Tibial nerve (tissue), 4 donors: ENCODE results near the gene CAMKK2. TPM values are rescaled to one million over a fixed set of nuclear protein-coding genes. Genes with fewer than 3 reads are reported as not detected.

Source experiments
- DNase-seq, 2 donors: peaks; one replicate each; pipeline ENCODE4 v3.0.0-alpha.2; 2019; ENCODE audit warnings: low spot score in 2 of 2
- H3K27ac ChIP-seq, 4 donors: fragments of 200-600 bp; sonication (generic) in 3 of 4; one replicate each; pipeline ENCODE4 v1.5.1; 2017 to 2019; ENCODE audit warnings: mild to moderate bottlenecking in 1 of 4
- H3K27me3 ChIP-seq, 2 donors: fragments of 200-600 bp; sonication (generic) in 1 of 2; one replicate each; pipeline versions ENCODE4 v1.5.1 to v1.6.0; 2017 to 2019
- H3K36me3 ChIP-seq, 3 donors: fragments of 200-600 bp; sonication (generic); one replicate each; pipeline ENCODE4 v1.5.1; 2018 to 2019
- H3K4me1 ChIP-seq, 4 donors: fragments of 200-600 bp; sonication (generic) in 3 of 4; one replicate each; pipeline ENCODE4 v1.5.1; 2017 to 2019
- H3K4me3 ChIP-seq, 4 donors: fragments of 200-600 bp; sonication (generic) in 3 of 4; one replicate each; pipeline ENCODE4 v1.5.1; 2017 to 2019; ENCODE audit warnings: mild to moderate bottlenecking in 1 of 4, moderate library complexity in 1 of 4
- H3K9me3 ChIP-seq, 4 donors: fragments of 200-600 bp; sonication (generic) in 3 of 4; one replicate each; pipeline ENCODE4 v1.5.1; 2017 to 2019
- EP300 ChIP-seq, 2 donors: sonication (generic); formaldehyde crosslinking; IDR thresholded peaks; one replicate each; pipeline ENCODE4 v1.6.1; 2017; ENCODE audit warnings: antibody characterized with exemption in 2 of 2, mild to moderate bottlenecking in 1 of 2
- POLR2A ChIP-seq, 2 donors: fragments of 450-650 bp; IDR thresholded peaks; one replicate each; pipeline ENCODE4 v1.6.1; 2017; ENCODE audit warnings: antibody characterized with exemption in 2 of 2, mild to moderate bottlenecking in 2 of 2, moderate library complexity in 2 of 2
- WGBS, 2 donors: methylation state at CpG; one replicate each; pipeline ENCODE4 v1.1.5; 2018; 5-methylcytosine and 5-hydroxymethylcytosine counted together
- total RNA-seq, 4 donors: library from RNA; depleted of rRNA; stranded (reverse); fragments of >200 nt; gene quantifications; one replicate each; pipeline ENCODE4 v1.1.0, GENCODE V29; 2016
- TF ChIP-seq, protein P1 (sequence below), 5 experiments: fragments of 200-600 bp in 3 of 5; fragments of 450-650 bp in 2 of 5; sonication (generic) in 3 of 5; IDR thresholded peaks; one replicate each; pipeline ENCODE4 v1.5.1; 2016 to 2019; ENCODE audit warnings: antibody characterized with exemption in 5 of 5, mild to moderate bottlenecking in 3 of 5, moderate library complexity in 2 of 5

The CAMKK2 gene
- total RNA-seq, 4 donors from 2014 or later, result 31.0 to 39.9 (median 32.9) TPM

DNA sequence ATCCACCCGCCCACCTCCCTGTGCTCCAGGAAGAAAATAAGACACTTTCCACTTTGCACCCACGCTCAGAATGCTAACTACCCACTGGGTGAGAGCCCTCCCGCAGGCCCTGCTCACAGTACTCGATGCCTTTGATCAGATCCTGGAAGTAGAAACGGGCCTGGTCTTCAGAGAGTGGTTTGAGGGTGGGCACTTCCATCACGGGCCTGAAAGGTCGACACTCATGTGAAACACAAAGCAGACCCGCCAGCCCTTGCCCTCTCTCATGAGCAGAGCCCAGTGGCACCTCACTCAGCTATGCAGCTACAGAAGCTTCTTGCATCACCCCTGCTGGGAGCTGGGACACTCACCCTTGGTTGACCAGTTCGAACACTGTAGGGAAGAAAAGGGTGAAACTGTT lies 41.1 kb downstream of the CAMKK2 start:
- DNase-seq, result no peak
- WGBS, 2 donors, result 82 to 92% methylated on average over 9 of the region's 9 CpGs
- no peaks in the 10 kb centered on the region for H3K9me3 ChIP-seq
- peaks cover 0 to 94% (median 0%) of the 10 kb centered on the region in 3 donors for H3K36me3 ChIP-seq
- no peak overlapping the region for H3K4me3 ChIP-seq
- no peaks in the 10 kb centered on the region for H3K4me1 ChIP-seq
- H3K27ac ChIP-seq, result no peak overlapping the region
- TF ChIP-seq EP300 (IDR thresholded peaks at IDR 0.05) (no peak), POLR2A (IDR thresholded peaks at IDR 0.05) (no peak)
- TF ChIP-seq, protein P1, sequence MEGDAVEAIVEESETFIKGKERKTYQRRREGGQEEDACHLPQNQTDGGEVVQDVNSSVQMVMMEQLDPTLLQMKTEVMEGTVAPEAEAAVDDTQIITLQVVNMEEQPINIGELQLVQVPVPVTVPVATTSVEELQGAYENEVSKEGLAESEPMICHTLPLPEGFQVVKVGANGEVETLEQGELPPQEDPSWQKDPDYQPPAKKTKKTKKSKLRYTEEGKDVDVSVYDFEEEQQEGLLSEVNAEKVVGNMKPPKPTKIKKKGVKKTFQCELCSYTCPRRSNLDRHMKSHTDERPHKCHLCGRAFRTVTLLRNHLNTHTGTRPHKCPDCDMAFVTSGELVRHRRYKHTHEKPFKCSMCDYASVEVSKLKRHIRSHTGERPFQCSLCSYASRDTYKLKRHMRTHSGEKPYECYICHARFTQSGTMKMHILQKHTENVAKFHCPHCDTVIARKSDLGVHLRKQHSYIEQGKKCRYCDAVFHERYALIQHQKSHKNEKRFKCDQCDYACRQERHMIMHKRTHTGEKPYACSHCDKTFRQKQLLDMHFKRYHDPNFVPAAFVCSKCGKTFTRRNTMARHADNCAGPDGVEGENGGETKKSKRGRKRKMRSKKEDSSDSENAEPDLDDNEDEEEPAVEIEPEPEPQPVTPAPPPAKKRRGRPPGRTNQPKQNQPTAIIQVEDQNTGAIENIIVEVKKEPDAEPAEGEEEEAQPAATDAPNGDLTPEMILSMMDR (IDR thresholded peaks at IDR 0.05), result no peak
- H3K27me3 ChIP-seq, result no peaks in the 10 kb centered on the region

DNA sequence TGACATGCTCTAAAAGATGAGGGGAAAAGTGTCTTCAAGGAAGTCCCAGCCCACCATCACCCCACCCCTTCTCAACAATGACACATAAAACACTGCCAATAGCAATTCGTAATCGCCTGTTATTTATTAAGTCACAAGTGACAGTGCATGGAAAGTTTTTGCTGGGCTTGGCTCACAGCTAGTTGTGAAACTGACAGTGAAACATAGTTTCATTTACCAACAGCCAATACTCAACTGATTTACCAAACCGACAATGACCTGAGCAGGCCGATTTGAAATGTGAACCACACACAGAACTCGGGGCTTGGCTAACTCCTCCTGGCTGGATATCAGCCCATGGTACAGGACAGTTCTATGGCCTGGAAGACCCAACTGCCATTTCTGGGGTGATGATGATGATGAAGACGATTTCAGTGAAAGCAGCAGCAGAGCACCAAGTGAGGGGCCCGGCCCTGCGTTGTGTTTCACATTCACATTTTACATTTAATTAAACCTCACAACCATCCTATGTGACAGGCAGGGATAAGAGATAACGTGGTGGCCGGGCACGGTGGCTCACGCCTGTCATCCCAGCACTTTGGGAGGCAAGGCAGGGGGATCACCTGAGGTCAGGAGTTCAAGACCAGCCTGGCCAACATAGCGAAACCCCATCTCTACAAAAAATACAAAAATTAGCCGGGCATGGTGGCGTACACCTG lies 42.7 kb downstream of the CAMKK2 start:
- H3K4me1 ChIP-seq, result no peaks in the 10 kb centered on the region
- H3K27me3 ChIP-seq, result no peaks in the 10 kb centered on the region
- no peak overlapping the region for H3K4me3 ChIP-seq
- DNase-seq, result no peak
- no peaks in the 10 kb centered on the region for H3K9me3 ChIP-seq
- no peak overlapping the region for H3K27ac ChIP-seq
- H3K36me3 ChIP-seq, result peaks cover 0 to 94% (median 0%) of the 10 kb centered on the region in 3 donors
- TF ChIP-seq POLR2A (IDR thresholded peaks at IDR 0.05), result no peak
- TF ChIP-seq, protein P1 (IDR thresholded peaks at IDR 0.05), result no peak
- TF ChIP-seq EP300 (IDR thresholded peaks at IDR 0.05), result no peak
- WGBS, 2 donors, result 95% methylated on average over 15 of the region's 15 CpGs

- Histone ChIP-seq H3K27ac (no peak overlapping the region), H3K4me3 (no peak overlapping the region), H3K9me3 (no peaks in the 10 kb centered on the region), H3K36me3 (peaks cover 0 to 96% (median 0%) of the 10 kb centered on the region in 3 donors), H3K27me3 (no peaks in the 10 kb centered on the region), H3K4me1 (no peaks in the 10 kb centered on the region)
- DNase-seq, result no peak
- WGBS, 2 donors, result 89 to 95% methylated on average over 8 to 9 of the region's 9 CpGs
- TF ChIP-seq, protein P1 (IDR thresholded peaks at IDR 0.05), result no peak
- TF ChIP-seq EP300 (IDR thresholded peaks at IDR 0.05), result no peak
- TF ChIP-seq POLR2A (IDR thresholded peaks at IDR 0.05), result no peak
Observed at GRCh38 chr12:121252712-121253345, 43.7 kb downstream of the CAMKK2 start.

DNA sequence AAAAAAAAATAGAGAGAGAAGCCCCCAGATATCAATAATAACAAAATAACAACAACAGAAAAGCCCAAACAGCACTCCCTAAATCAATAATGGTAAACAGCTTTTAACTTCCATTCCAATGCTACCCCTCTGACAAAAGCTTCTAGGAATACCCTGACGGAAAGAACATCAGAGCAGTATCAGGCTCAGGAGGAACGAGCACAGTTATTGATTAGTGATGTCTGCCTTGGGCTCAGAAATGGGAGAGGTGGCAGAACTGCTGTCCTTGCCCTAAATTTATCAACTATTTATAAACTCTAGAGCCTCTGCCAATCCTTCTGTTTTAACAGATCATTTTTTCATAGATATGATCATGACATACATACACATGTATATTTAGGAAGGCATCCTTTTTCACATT lies 44.7 kb downstream of the CAMKK2 start:
- peaks cover 0 to 96% (median 0%) of the 10 kb centered on the region in 3 donors for H3K36me3 ChIP-seq
- H3K9me3 ChIP-seq, result no peaks in the 10 kb centered on the region
- H3K27ac ChIP-seq, result no peak overlapping the region
- 65 to 67% methylated on average over 2 of the region's 2 CpGs for WGBS, 2 donors
- H3K4me3 ChIP-seq, result no peak overlapping the region
- H3K27me3 ChIP-seq, result no peaks in the 10 kb centered on the region
- no peaks in the 10 kb centered on the region for H3K4me1 ChIP-seq
- no peak for TF ChIP-seq EP300 (IDR thresholded peaks at IDR 0.05)
- no peak for TF ChIP-seq POLR2A (IDR thresholded peaks at IDR 0.05)
- DNase-seq, result no peak

DNA sequence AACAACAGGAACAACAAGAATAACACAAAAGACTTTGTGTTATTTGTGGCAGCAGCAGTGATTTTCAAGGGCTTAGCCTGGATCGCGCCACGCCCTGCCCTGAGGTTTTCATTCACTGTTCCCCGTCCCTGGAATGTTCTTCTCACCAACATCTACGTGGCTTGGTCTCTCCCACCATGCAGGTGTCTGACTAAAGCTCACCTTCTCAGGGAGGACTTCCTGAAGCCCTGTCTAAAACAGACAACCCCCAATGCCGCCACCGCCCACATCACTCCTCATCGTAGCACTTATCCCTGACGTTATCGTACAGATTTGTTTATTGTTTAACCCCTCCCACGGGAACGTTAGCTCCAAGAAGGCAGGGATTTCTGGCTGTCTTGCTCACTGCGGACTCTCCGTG lies 46.1 kb downstream of the CAMKK2 start:
- DNase-seq, result no peak
- WGBS, 2 donors, result 75 to 78% methylated on average over 14 of the region's 14 CpGs
- H3K9me3 ChIP-seq, result no peaks in the 10 kb centered on the region
- no peak for TF ChIP-seq POLR2A (IDR thresholded peaks at IDR 0.05)
- no peak for TF ChIP-seq EP300 (IDR thresholded peaks at IDR 0.05)
- TF ChIP-seq, protein P1 (IDR thresholded peaks at IDR 0.05), result no peak
- H3K27me3 ChIP-seq, result no peaks in the 10 kb centered on the region
- no peaks in the 10 kb centered on the region for H3K4me1 ChIP-seq
- H3K4me3 ChIP-seq, result no peak overlapping the region
- H3K36me3 ChIP-seq, result peaks cover 0 to 92% (median 0%) of the 10 kb centered on the region in 3 donors
- H3K27ac ChIP-seq, result no peak overlapping the region
